ENCODE measurements around the gene ZNF701.

GRCh38 chr19:52542984-52543664, 27.0 kb upstream of the ZNF701 start:
- TF ChIP-seq CTCF (IDR thresholded peaks at IDR 0.05): no peak
- TF ChIP-seq POLR2A (IDR thresholded peaks at IDR 0.05): no peak

Measured in lower leg skin (tissue), 3 donors.